Hepatocyte (in vitro differentiated cells): ENCODE measurements around the gene EFHC2. TPM values are rescaled to one million over a fixed set of nuclear protein-coding genes. Genes with fewer than 3 reads are reported as not detected.

Experiments
- DNase-seq: peaks from one replicate; pipeline ENCODE4 v3.0.0-alpha.2; 2016; ENCODE audit warnings: low spot score
- H2AFZ ChIP-seq: fragments of 200-600 bp; sonication (generic); 2 replicates; pipeline ENCODE4 v1.6.0; 2016; ENCODE audit warnings: antibody characterized with exemption, mild to moderate bottlenecking
- H3K27ac ChIP-seq: fragments of 200-600 bp; sonication (generic); 2 replicates; pipeline ENCODE4 v1.5.1; 2016; ENCODE audit warnings: mild to moderate bottlenecking
- H3K27me3 ChIP-seq: fragments of 200-600 bp; sonication (generic); 2 replicates; pipeline ENCODE4 v1.6.1; 2016
- H3K36me3 ChIP-seq: fragments of 200-600 bp; sonication (generic); replicated peaks from 2 replicates; pipeline ENCODE4 v1.5.1; 2016; ENCODE audit warnings: low read depth; ENCODE audit not compliant: insufficient read depth
- H3K4me1 ChIP-seq: fragments of 200-600 bp; sonication (generic); 2 replicates; pipeline ENCODE4 v1.5.1; 2016; ENCODE audit warnings: mild to moderate bottlenecking, moderate library complexity; ENCODE audit not compliant: insufficient read depth
- H3K4me2 ChIP-seq: fragments of 200-600 bp; sonication (generic); 2 replicates; pipeline ENCODE4 v1.6.0; 2016
- H3K4me3 ChIP-seq: fragments of 200-600 bp; sonication (generic); 2 replicates; pipeline ENCODE4 v1.5.1; 2016; ENCODE audit warnings: mild to moderate bottlenecking
- H3K79me2 ChIP-seq: fragments of 200-600 bp; sonication (generic); 2 replicates; pipeline ENCODE4 v1.6.0; 2017; ENCODE audit warnings: mild to moderate bottlenecking
- H3K9me2 ChIP-seq: fragments of 200-600 bp; sonication (generic); replicated peaks from 2 replicates; pipeline ENCODE4 v1.6.0; 2017; ENCODE audit warnings: mild to moderate bottlenecking; ENCODE audit not compliant: insufficient read depth
- H3K9me3 ChIP-seq: fragments of 200-600 bp; sonication (generic); 2 replicates; pipeline ENCODE4 v1.5.1; 2016; ENCODE audit warnings: low read depth, mild to moderate bottlenecking
- H4K20me1 ChIP-seq: fragments of 200-600 bp; sonication (generic); 2 replicates; pipeline ENCODE4 v1.6.0; 2016; ENCODE audit warnings: mild to moderate bottlenecking; ENCODE audit not compliant: insufficient read depth, poor library complexity, severe bottlenecking
- EZH2 ChIP-seq: fragments of 200-600 bp; sonication (generic); IDR thresholded peaks from 2 replicates; pipeline ENCODE4 v1.6.1; 2016; ENCODE audit warnings: antibody characterized with exemption, mild to moderate bottlenecking, borderline replicate concordance
- EZH2phosphoT487 ChIP-seq: fragments of 200-600 bp; sonication (generic); IDR thresholded peaks from one replicate; pipeline ENCODE4 v1.6.1; 2018; ENCODE audit warnings: antibody characterized with exemption, mild to moderate bottlenecking, low read depth, moderate library complexity; ENCODE audit not compliant: unreplicated experiment, severe bottlenecking
- whole genome bisulfite sequencing: methylation state at CpG from one replicate; pipeline ENCODE4 v1.1.6; 2016; ENCODE audit warnings: low lambda C conversion rate; ENCODE audit errors: missing lambda C conversion rate; 5-methylcytosine and 5-hydroxymethylcytosine counted together
- polyA plus RNA-seq: library from polyadenylated mRNA; unstranded; fragments of >200 nt; fragmentation: Nextera tagmentation; extraction: Ambion mirVana; gene quantifications from 2 replicates; pipeline ENCODE4 v1.2.1, GENCODE V29; 2016
- total RNA-seq: library from RNA; depleted of rRNA; stranded (reverse); fragments of >200 nt; gene quantifications from 2 replicates; pipeline ENCODE4 v1.2.3, GENCODE V29; 2014
- TF ChIP-seq, protein P1 (sequence below): fragments of 200-600 bp; sonication (generic); IDR thresholded peaks from 2 replicates; pipeline ENCODE4 v1.5.1; 2016; ENCODE audit warnings: antibody characterized with exemption, mild to moderate bottlenecking; ENCODE audit not compliant: poor library complexity

The EFHC2 gene
- total and polyA plus RNA-seq, 2 experiments from 2014 or later = 1.3 to 1.8 TPM

DNA sequence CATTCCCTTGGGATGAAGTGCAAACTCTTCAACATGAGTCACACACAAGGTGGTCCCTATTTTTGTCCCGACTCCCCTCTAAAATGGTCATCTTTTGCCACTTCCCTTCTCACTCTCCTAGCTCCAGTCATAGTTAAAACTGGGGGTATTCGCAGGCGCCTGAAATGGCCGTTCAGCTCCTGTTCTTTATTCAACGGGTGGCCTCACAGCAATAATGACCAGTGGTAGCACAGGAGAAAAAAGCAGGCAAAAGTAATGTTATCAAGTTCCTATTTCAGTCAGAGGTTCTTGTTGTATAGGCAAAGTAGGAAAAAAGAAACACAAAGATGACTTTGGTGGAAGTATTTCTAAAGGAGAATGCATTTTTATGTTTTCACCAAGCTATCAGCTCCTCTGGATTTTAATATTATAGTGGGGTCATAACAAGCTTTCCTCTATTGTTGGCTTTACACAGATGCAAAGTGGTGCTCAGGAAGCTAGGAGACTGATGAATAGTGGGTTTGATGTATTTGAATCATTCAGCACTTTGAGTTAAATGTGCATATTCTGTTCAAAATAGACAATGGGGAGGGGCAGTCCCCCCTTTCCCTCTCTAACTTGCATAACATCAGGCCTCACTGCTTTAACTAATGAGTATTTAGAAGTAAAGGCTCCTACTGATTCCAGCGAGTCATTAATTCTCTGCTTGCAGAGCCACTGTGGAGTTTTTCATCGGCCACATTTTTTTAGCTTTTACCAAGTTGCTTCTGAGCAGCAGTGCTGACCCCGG is 199.1 kb downstream of the EFHC2 start:
- H3K4me2 ChIP-seq = no peak overlapping the region

DNA sequence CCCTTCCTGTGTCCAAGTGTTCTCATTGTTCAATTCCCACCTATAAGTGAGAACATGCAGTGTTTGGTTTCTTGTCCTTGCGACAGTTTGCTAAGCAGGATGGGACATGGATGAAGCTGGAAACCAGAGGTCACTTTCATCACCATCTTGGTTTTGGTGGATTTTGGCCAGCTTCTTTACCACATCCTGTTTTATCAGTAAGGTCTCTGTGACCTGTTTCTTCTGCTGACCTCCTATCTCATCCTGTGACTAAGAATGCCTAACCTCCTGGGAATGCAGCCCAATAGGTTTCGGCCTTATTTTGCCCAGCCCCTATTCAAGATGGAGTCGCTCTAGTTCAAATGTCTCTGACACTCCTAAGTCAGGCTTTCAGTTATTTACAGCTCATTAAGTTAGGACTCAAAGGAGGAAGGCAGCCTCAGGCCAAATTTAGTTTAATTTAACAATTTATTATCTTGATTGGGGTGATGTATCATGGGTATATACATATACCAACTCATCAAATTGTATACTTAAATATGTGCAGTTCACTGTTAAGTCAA is 200.3 kb downstream of the EFHC2 start:
- no peaks in the 10 kb centered on the region for H3K9me3 ChIP-seq
- H3K4me3 ChIP-seq = no peak overlapping the region
- H3K79me2 ChIP-seq = no peaks in the 10 kb centered on the region
- no peak overlapping the region for H3K4me2 ChIP-seq
- no peaks in the 10 kb centered on the region for H3K9me2 ChIP-seq
- WGBS = 94% methylated on average over 3 of the region's 3 CpGs
- H3K36me3 ChIP-seq = no peaks in the 10 kb centered on the region
- DNase-seq = no peak
- no peaks in the 10 kb centered on the region for H3K4me1 ChIP-seq
- TF ChIP-seq, protein P1, sequence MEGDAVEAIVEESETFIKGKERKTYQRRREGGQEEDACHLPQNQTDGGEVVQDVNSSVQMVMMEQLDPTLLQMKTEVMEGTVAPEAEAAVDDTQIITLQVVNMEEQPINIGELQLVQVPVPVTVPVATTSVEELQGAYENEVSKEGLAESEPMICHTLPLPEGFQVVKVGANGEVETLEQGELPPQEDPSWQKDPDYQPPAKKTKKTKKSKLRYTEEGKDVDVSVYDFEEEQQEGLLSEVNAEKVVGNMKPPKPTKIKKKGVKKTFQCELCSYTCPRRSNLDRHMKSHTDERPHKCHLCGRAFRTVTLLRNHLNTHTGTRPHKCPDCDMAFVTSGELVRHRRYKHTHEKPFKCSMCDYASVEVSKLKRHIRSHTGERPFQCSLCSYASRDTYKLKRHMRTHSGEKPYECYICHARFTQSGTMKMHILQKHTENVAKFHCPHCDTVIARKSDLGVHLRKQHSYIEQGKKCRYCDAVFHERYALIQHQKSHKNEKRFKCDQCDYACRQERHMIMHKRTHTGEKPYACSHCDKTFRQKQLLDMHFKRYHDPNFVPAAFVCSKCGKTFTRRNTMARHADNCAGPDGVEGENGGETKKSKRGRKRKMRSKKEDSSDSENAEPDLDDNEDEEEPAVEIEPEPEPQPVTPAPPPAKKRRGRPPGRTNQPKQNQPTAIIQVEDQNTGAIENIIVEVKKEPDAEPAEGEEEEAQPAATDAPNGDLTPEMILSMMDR = no peak
- no peak for TF ChIP-seq EZH2phosphoT487
- no peak for TF ChIP-seq EZH2
- H3K27ac ChIP-seq = no peak overlapping the region
- no peaks in the 10 kb centered on the region for H4K20me1 ChIP-seq
- H2AFZ ChIP-seq = no peak overlapping the region
- H3K27me3 ChIP-seq = no peaks in the 10 kb centered on the region

More for the DNA sequence above, 199.1 kb downstream of the EFHC2 start:
- Histone ChIP-seq H3K79me2 (no peaks in the 10 kb centered on the region), H3K4me3 (no peak overlapping the region), H3K27me3 (no peaks in the 10 kb centered on the region), H3K4me1 (no peaks in the 10 kb centered on the region), H3K36me3 (no peaks in the 10 kb centered on the region), H3K9me3 (no peaks in the 10 kb centered on the region), H4K20me1 (no peaks in the 10 kb centered on the region), H3K9me2 (no peaks in the 10 kb centered on the region), H2AFZ (no peak overlapping the region), H3K27ac (no peak overlapping the region)
- no peak for DNase-seq
- WGBS = 69% methylated on average over 8 of the region's 8 CpGs
- TF ChIP-seq EZH2 (no peak), EZH2phosphoT487 (no peak)
- TF ChIP-seq, protein P1 = no peak

DNA sequence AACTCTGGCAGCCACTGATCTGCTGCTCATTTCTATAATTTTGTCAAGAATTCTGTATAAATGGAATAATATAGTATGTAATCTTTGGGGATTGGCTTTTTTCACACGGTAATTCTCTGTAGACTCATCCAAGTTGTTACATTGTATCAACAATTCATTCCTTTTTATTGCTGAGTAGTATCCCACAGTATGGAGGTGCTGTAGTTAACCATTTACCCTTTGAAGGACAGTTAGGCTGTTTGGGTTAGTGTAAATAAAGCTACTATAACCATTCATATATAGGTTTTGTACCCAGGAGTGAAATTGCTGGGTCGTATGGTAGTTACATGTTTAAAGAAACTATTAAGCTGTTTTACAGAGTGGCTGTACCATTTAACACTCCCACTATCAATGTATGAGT is 213.3 kb downstream of the EFHC2 start:
- no peaks in the 10 kb centered on the region for H4K20me1 ChIP-seq
- WGBS = 78% methylated on average over 2 of the region's 2 CpGs
- no peaks in the 10 kb centered on the region for H3K79me2 ChIP-seq
- no peak overlapping the region for H3K4me3 ChIP-seq
- no peaks in the 10 kb centered on the region for H3K9me3 ChIP-seq
- H3K4me1 ChIP-seq = no peaks in the 10 kb centered on the region
- no peak overlapping the region for H3K4me2 ChIP-seq
- TF ChIP-seq EZH2phosphoT487 = no peak
- TF ChIP-seq, protein P1 = no peak
- TF ChIP-seq EZH2 = no peak
- no peaks in the 10 kb centered on the region for H3K9me2 ChIP-seq
- H3K27ac ChIP-seq = no peak overlapping the region
- H3K36me3 ChIP-seq = no peaks in the 10 kb centered on the region
- H3K27me3 ChIP-seq = no peaks in the 10 kb centered on the region
- H2AFZ ChIP-seq = no peak overlapping the region
- no peak for DNase-seq
